NCI-H187 (cell line): ENCODE results near the gene CTSA.
"Not testable (repeated sequence)": the region's sequence is repeated elsewhere in the genome, so short reads cannot be mapped to it uniquely, and the experiment has no call there.

Experiments used
- DNase-seq, 2 experiments: peaks; one replicate each; lab custom pipeline; 2025; lab: John Stamatoyannopoulos, UW

Gene CTSA

DNA sequence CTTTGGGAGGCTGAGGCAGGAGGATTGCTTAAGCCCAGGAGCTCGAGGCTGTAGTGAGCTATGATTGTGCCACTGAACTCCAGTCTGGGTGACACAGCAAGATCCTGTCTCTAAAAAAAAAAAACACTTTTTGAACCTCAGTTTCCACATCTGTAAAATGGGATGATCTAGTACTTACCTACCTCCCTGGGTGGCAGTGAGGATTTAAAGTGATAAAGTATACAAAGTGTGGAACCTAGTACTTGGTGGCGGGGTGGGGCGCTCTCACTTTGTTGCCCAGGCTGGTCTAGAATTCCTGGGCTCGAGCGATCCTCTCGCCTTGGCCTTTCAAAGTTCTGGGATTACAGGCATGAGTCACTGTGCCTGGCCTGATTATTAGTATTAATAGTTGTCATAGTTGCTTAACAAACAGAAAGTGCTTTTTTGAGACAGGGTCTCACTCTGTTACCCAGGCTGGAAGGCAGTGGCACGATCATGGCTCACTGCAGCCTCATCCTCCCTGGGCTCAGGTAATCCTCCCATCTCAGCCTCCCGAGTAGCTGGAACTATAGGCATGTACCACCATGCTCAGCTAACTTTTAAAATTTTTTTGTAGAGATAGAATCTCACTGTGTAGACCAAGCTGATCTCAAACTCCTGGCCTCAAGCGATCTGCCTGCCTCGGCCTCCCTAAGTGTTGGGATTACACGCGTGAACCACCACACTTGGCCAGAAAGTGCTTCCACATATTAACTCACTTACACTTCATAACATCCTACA lies 27.8 kb downstream of the CTSA start:
- no peak for DNase-seq

DNA sequence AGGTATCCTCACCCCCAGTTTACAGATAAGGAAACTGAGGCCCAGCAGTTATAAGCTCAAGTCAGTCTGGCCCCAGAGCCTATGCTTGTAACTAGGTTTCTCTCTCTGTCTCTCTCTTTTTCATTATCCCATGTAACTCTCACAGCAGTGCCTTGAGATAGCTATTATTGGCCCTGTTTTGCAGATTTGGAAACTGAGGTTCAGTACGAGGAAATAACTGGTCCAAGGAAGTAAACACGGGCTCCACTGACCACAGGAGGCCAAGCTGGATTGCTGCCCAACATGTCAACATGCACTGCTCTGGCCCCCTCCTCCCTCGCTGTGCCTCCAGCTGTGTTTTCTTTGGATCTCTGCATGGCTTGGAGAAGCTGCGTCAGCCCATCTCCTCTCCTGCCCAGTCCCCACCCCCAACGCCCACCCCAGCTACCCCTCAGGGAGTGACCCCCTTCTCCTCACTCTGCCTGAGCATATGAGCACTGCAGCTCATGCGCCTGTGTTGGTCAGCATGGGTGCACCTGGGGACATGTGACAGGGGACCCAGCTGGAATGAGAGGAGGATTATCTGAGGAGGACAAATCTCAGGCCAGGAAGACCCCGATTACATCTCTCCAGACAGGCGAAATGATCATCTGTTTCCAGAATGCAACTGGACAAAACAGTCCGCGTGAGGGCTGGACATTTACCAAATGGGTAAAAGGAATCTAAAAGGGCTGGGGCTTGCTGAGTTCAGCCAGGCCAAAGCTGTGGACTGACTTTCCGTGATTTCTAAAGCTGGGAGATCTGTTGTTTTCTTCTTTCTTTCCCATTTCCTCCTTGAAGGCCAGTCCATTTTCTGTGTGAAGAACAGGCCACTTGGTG lies 28.6 kb downstream of the CTSA start:
- DNase-seq = no peak

GRCh38 chr20:45920462-45921336 lies 29.6 kb downstream of the CTSA start:
- DNase-seq = no peak

DNA sequence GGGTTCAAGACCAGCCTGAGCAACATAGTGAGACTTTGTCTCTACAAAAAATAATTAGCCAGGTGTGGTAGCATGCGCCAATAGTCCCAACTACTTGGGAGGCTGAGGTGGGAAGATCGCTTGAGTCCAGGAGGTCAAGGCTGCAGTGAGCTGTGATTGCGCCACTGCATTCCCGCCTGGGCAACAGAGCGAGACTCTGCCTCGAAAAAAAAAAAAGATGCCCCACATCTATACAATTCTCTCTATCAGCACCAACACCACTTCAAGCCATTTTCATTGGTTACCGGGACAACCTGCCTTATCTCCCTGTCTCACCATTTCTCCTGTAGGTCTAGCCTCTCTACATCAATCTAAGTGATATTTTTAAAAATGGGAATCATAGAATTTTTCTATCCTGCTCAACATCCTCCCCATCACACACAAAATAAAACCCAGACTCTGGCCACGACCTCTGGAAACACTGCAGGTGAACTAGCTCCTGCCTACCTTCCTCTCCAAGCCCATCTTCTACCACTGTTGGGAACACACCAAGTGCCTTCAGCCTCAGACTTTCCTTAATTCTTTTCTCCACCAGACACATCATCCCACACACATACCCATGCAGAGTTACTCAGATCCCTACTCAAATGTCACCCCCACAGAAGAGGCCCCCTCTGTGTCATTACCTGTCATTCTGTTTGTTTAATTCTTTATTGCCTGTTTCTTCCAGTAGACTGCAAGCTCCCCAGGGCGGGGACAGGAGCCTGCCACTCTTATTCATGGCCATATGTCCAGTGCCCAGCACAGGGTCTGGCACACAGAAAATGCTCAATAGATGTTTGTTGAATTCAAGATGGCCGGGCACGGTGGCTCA lies 30.4 kb downstream of the CTSA start:
- no peak for DNase-seq

DNA sequence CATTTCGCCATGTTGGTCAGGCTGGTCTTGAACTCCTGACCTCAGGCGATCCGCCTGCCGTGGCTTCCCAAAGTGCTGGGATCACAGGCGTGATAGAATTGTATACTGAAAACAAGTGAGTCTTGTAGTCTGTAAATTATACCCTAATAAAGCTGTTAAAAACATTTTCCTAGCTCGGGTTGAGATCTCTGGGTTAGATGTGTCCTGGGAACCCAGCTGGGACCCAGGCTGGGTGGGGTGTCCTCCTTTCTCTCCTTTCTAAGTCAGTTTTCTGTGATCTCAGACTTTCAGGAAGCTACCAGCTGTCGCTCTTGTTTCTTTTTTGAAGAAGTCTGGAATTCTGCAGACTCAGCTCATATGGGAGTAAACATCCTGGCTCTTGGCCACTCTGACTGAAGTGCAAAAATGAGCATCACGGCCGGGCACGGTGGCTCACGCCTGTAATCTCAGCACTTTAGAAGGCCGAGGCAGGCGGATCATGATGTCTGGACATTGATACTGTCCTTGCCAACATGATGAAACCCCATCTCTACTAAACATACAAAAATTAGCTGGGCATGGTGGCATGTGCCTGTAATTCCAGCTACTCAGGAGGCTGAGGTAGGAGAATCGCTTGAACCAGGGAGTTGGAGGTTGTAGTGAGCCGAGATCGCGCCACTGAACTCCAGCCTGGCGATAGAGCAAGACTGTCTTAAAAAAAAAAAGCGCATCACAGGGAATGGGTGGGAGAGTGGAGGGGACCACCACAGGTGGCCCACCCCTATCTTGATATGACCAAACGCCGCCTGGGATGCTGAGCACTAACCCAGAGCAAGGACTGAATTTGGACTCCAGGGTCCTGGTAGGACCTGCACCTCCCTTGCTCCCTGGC lies 33.5 kb downstream of the CTSA start:
- DNase-seq = no peak

- DNase-seq = no peak
Measured at GRCh38 chr20:45925821-45926506, 34.8 kb downstream of the CTSA start.

GRCh38 chr20:45926731-45927070 lies 35.6 kb downstream of the CTSA start:
- no peak for DNase-seq

- DNase-seq = no peak
Measured at GRCh38 chr20:45927071-45927878, 36.1 kb downstream of the CTSA start.

DNA sequence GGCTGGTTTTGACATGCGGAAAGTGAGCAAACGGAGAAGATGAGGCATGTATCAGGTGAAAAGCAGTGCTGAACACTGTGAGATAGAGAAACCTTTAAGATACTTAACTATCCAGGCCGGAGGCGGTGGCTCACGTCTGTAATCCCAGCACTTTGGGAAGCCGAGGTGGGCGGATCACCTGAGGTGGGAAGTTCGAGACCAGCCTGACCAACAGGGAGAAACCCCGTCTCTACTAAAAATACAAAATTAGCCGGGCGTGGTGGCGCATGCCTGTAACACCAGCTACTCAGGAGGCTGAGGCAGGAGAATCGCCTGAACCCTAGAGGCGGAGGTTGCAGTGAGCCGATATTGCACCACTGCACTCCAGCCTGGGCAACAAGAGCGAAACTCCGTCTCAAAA lies 40.5 kb downstream of the CTSA start:
- DNase-seq = not testable (repeated sequence)

DNA sequence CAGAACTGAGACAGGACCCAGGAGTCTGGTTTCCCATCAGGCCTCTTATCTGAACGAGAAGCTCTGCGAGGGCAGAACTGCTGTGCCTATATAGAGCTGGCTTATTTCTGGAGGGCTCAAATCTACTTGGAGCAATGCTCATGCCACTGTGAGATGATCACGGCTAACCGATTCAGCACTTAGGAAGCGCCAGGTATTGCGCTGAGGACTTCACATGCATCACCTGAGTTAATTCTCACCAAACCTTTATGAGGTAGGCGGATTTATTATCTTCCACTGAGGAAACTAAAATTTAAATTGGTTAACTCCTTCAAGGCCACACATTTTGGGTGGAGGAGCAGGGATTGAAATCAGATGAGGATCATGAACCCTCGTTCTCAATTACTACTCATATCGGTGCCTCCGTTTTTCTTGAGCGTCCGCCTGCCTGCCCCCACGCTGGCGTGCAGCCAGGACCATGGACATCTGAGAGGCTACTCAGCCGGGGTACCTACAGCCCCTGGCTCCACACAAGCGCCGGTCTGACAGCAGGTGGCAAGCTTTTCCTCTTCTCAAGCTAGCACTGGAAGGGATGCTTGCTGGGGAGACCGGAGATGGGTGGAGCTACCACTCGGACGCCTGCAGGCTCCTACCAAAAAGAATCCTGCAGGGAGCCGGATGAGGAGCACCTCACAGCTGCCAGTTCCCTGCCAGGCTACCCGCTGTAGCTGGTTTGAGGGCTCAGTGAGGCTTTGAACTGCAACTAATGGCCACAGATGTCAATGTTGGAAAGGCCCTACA lies 42.3 kb downstream of the CTSA start:
- DNase-seq = peak; percentile 48 to 61

DNA sequence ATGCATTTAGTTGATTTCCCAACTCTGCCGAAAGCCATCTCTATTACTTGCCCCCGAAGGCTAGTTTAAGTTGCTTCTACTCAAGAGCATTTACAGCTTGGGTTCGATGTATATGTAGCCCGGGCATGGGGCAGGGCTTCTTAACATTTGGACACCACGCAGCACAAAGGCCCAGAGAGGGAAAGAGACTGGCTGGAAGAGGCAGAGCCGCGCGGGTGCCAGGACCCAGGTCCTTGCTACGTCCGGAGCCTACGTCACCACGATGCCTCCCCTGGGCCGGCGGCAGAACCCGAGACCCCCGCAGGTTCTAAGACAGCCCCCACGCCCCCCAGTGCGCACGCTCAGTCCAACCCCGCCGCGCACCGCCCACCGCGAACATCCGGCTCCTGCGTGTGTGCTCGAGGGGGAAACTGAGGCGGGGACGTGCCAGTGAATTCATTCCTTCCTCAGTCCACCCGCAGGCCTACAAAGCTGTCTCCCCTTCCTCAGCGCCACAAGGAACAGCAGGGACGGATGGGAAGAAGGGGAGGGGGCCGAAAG lies 43.0 kb downstream of the CTSA start:
- peak in 1 of 2 experiments; percentile 48 for DNase-seq

- peak; percentile 89 to 97 for DNase-seq
Measured at GRCh38 chr20:45934586-45935415, 43.7 kb downstream of the CTSA start, which contains the start of gene PCIF1. PCIF1 (plus strand) TSS chr20:45934683; CDS start chr20:45939000, 4,317 bp downstream.

DNA sequence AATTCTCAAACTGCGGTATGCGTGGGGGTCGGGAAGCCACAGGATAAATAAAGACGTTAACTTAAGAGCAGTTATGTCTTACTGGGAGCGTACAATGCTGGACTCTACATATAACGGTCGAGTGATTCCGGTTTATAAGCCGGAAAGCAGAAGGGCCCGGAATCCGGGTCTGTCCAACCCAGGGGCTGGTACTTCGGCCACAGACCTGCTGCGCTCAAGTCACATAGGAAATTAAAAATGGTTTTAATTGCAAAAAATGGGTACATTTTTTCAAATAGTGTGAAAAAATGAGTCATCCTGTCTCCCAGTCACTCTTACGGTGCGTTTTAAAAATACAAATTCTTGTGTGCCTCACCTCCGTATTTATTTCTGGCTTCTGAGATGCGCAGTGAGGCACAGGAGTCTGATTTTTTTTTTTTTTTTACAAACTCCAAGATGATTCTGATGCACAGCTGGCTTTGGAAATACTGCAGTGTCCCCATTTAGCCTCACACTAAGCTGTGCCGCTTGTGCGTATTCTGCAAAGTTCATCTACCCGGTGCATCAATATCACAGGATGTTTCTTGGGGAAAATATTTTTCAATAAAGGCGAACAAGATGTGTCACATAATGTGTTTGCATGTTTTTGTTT lies 44.4 kb downstream of the CTSA start:
- DNase-seq = no peak

DNA sequence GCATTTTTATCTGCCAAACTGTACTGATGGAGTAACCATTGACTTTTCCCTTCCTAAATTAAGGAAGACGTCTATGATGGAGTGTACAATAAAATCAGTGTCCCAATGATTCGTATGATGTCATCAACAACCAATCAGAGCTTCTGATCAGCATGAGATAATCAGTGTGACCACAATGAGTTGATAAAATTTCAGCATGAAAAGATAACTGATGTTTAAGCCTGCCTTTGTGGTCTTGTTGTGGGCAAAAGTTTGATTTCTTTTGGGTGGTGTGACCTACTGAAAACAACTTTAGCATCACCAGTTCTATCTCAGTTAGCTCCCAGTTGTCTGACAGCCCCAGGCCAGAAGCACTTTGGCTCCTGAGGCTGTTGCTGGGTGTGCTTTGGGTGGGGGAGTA lies 46.6 kb downstream of the CTSA start:
- DNase-seq = no peak

DNA sequence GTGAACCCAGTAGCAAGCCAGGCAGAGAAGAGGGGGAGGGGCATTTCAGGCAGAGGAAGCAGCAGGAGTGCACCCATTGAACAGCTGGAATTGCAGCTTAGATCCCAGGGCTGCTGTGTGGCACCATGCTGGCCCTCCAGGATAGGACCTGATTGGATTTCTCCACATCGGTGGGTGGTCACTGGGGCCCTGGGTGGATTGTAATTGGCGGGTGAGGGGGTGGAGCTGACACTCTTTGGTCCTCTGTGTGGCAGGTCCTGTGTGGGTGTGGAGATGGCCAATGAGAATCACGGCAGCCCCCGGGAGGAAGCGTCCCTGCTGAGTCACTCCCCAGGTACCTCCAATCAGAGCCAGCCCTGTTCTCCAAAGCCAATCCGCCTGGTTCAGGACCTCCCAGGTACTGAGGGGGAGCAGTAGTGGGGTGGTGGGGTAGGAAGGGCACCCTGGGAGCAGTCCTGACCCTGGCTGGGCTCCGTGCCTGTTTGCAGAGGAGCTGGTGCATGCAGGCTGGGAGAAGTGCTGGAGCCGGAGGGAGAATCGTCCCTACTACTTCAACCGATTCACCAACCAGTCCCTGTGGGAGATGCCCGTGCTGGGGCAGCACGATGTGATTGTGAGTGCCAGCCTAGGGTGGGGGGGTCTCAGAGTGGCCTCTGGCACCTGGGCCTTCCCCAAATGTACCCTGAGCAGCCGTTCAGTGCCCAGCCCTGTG lies 47.7 kb downstream of the CTSA start:
- DNase-seq = no peak

DNA sequence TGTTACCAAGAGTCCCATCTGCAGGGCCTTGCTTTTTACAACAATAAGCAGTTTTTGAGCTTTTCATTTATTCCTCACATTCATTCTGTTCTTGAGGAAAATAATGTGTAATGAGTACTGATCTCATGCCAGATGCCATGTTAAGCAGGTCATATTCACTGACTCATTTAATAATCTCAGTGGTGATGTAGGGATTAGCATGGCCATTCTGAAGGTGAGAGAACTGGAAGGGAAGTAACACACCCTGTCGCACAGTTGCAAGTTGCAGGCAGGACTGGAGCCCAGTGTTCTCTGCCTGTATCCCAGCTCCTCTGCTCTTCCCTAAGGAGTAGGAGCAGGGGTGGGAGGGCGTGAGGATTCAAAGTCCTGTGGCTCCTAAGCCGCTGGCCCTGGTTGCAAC lies 48.9 kb downstream of the CTSA start:
- DNase-seq = no peak
